Sigmoid colon (tissue), 7 donors: ENCODE data around the gene BANF2. TPM values are rescaled to one million over a fixed set of nuclear protein-coding genes. Genes with fewer than 3 reads are reported as not detected.
"Not testable (repeated sequence)": the region's sequence is repeated elsewhere in the genome, so short reads cannot be mapped to it uniquely, and the experiment has no call there.

Source experiments
- DNase-seq: peaks from one replicate; pipeline ENCODE4 v3.0.0-alpha.2; 2019
- H3K27ac ChIP-seq, 4 donors: fragments of 200-600 bp; sonication (generic); one replicate each; pipeline ENCODE4 v1.5.1; 2016 to 2019; ENCODE audit warnings: mild to moderate bottlenecking in 1 of 4
- H3K27me3 ChIP-seq, 3 donors: fragments of 200-600 bp; sonication (generic); one replicate each; pipeline ENCODE4 v1.5.1; 2019; ENCODE audit warnings: mild to moderate bottlenecking in 1 of 3
- H3K36me3 ChIP-seq, 4 donors: fragments of 200-600 bp; sonication (generic); one replicate each; pipeline ENCODE4 v1.5.1; 2016 to 2019
- H3K4me1 ChIP-seq, 4 donors: fragments of 200-600 bp; sonication (generic); one replicate each; pipeline ENCODE4 v1.5.1; 2017 to 2019
- H3K4me3 ChIP-seq, 4 donors: fragments of 200-600 bp; sonication (generic); one replicate each; pipeline ENCODE4 v1.5.1; 2017 to 2019; ENCODE audit warnings: mild to moderate bottlenecking in 2 of 4, moderate library complexity in 1 of 4
- H3K9me3 ChIP-seq, 4 donors: fragments of 200-600 bp in 3 of 4; sonication (generic) in 3 of 4; one replicate each; pipeline versions ENCODE4 v1.5.1 to v1.6.1; 2013 to 2019
- EP300 ChIP-seq, 4 donors: sonication (generic); formaldehyde crosslinking; IDR thresholded peaks; one replicate each; pipeline ENCODE4 v1.6.1; 2017; ENCODE audit warnings: antibody characterized with exemption in 4 of 4
- POLR2A ChIP-seq, 2 donors: fragments of 450-650 bp; IDR thresholded peaks; one replicate each; pipeline ENCODE4 v1.6.1; 2016; ENCODE audit warnings: antibody characterized with exemption in 2 of 2, mild to moderate bottlenecking in 2 of 2, moderate library complexity in 2 of 2
- POLR2AphosphoS5 ChIP-seq, 4 donors: sonication (generic); formaldehyde crosslinking; IDR thresholded peaks; one replicate each; pipeline ENCODE4 v1.6.1; 2017; ENCODE audit warnings: antibody characterized with exemption in 4 of 4
- WGBS, 2 donors: extraction: QIAGEN DNeasy Blood & Tissue Kit; methylation state at CpG; one replicate each; pipeline ENCODE4 v1.1.7; 2013; 5-methylcytosine and 5-hydroxymethylcytosine counted together
- intact Hi-C: fragments of 100-400 bp; cut with DNase I; formaldehyde crosslinking; loops from one replicate; pipeline ENCODE4 v1.15.1; 2023
- polyA plus RNA-seq, 3 donors: library from polyadenylated mRNA; stranded (reverse); fragments of 200-250 nt; gene quantifications; one replicate each; pipeline ENCODE4 v1.2.3, GENCODE V29; 2013
- total RNA-seq, 4 donors: library from RNA; depleted of rRNA; stranded (reverse); fragments of >200 nt; gene quantifications; one replicate each; pipeline ENCODE4 v1.1.0, GENCODE V29; 2016
- TF ChIP-seq, protein P1 (sequence below), 4 experiments: fragments of 450-650 bp in 3 of 4; fragments of 200-600 bp in 1 of 4; IDR thresholded peaks; one replicate each; pipeline ENCODE4 v1.5.1; 2016 to 2019; ENCODE audit warnings: antibody characterized with exemption in 4 of 4, mild to moderate bottlenecking in 3 of 4, moderate library complexity in 2 of 4
- donor health status: healthy with polysubstance abuse.
- donor health status: Bipolar disorder and iron deficiency.
- donor health status: healthy.

The BANF2 gene
- total and polyA plus RNA-seq, 7 donors = not detected

DNA sequence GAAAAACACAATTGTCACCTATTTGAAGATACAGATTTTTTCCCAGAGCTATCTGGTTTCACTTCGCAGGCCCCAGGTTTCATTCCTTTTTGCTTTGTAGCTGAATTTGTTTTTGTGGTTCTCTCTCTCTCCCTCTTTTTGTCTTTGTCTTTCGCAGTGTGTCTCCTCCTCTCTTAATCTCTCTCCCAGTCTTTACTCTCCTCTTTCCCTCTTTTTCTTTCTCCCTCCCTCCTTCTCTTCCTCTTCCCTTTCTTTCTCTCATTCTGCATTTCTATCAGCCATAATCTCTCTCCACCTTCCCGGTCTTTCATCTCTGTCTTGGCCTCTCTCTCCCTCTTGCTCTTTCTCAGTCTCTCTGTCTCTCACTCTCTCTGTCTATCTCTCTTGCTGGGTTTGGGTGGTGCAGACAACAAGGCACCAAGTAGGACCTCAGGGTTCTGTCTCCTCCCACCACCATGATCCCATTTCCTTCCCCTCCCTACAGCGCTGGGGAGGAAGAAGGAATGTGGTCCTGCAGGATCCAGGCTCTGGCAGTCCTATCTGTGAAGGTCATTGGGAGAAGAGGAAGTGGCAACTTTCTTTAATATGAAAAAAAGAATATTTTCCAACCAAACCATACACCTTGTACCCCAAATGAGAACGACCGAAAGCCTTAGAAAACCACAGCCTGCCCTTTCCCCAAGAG is 63.2 kb downstream of the BANF2 start:
- Histone ChIP-seq H3K27me3 (no peaks in the 10 kb centered on the region), H3K27ac (no peak overlapping the region), H3K36me3 (no peaks in the 10 kb centered on the region), H3K9me3 (peaks cover 0 to 13% (median 6%) of the 10 kb centered on the region in 4 donors), H3K4me3 (no peak overlapping the region), H3K4me1 (no peaks in the 10 kb centered on the region)
- 74 to 87% methylated on average over 6 of the region's 6 CpGs for WGBS, 2 donors
- no peak for TF ChIP-seq POLR2A (IDR thresholded peaks at IDR 0.05)
- intact Hi-C loops = no loop called here
- DNase-seq = no peak

DNA sequence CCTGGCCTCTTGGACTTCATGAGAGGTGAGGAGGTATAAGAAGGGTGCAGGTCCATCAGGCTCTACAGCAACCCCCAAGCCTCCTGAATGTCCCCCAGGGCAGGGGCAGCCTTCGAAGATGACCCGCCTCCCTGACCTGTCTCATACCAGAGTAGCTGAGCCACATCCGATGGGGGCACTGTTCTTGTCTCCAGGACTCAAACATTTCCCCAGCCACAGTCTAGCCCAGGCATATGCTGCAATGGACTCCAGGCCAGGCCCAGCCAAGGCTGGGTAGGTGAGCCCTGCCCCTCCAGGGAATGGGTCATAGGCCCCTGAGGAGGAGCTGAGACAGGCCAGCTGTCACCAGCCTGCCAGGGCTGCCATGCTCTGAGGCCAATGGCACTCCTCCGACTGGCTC is 65.3 kb downstream of the BANF2 start:
- no peak for DNase-seq
- Histone ChIP-seq H3K27ac (no peak overlapping the region), H3K36me3 (no peaks in the 10 kb centered on the region), H3K4me3 (no peak overlapping the region), H3K9me3 (no peaks in the 10 kb centered on the region), H3K27me3 (no peaks in the 10 kb centered on the region), H3K4me1 (no peaks in the 10 kb centered on the region)
- 78 to 97% methylated on average over 4 of the region's 4 CpGs for WGBS, 2 donors
- TF ChIP-seq, protein P1, sequence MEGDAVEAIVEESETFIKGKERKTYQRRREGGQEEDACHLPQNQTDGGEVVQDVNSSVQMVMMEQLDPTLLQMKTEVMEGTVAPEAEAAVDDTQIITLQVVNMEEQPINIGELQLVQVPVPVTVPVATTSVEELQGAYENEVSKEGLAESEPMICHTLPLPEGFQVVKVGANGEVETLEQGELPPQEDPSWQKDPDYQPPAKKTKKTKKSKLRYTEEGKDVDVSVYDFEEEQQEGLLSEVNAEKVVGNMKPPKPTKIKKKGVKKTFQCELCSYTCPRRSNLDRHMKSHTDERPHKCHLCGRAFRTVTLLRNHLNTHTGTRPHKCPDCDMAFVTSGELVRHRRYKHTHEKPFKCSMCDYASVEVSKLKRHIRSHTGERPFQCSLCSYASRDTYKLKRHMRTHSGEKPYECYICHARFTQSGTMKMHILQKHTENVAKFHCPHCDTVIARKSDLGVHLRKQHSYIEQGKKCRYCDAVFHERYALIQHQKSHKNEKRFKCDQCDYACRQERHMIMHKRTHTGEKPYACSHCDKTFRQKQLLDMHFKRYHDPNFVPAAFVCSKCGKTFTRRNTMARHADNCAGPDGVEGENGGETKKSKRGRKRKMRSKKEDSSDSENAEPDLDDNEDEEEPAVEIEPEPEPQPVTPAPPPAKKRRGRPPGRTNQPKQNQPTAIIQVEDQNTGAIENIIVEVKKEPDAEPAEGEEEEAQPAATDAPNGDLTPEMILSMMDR (IDR thresholded peaks at IDR 0.05) = no peak
- TF ChIP-seq EP300 (IDR thresholded peaks at IDR 0.05) = no peak
- no peak for TF ChIP-seq POLR2A (IDR thresholded peaks at IDR 0.05)
- no peak for TF ChIP-seq POLR2AphosphoS5 (IDR thresholded peaks at IDR 0.05)
- intact Hi-C loops = no loop called here

DNA sequence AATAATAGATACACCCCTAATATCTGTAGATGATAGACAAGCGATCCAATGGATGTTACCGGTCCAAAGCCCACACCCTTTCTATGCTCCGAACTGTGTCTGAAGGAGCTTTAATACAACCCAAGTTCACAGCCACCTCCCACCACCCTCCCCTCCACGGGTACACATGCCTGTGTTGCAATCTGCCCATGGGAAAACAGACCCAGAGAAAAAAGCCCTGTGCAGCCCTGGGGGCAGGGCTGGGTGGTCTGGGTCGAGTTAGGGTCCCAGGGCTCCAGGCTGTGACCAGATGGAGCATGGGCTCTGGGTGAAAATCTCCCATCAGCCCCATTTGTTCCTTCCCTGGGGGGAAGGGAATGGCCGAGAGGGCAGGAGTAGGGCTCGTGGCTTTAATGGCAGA is 65.8 kb downstream of the BANF2 start:
- H3K27me3 ChIP-seq = no peaks in the 10 kb centered on the region
- H3K9me3 ChIP-seq = no peaks in the 10 kb centered on the region
- H3K4me1 ChIP-seq = no peaks in the 10 kb centered on the region
- H3K36me3 ChIP-seq = no peaks in the 10 kb centered on the region
- H3K27ac ChIP-seq = no peak overlapping the region
- 79 to 85% methylated on average over 7 of the region's 7 CpGs for WGBS, 2 donors
- DNase-seq = no peak
- TF ChIP-seq POLR2A (IDR thresholded peaks at IDR 0.05) (no peak), EP300 (IDR thresholded peaks at IDR 0.05) (no peak), POLR2AphosphoS5 (IDR thresholded peaks at IDR 0.05) (no peak)
- TF ChIP-seq, protein P1 (IDR thresholded peaks at IDR 0.05) = no peak
- H3K4me3 ChIP-seq = no peak overlapping the region
- intact Hi-C loops = no loop called here

DNA sequence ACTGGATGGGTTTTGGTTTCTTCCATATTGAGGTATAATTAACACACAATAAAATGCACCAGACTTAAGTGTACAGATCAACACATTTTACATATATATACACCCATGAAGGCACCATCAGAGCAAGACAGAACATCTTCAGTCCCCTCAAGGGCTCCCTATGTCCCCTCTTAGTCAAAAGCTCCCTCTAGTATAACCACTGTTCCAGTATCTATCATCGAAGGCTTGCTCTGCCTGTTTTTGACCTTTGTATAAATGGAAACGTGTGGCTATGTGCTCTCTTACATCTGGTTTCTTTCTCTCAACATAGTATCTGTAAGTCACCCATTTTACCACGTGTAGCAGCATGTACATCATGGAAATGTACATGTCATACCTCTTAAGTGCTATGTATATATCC is 66.5 kb downstream of the BANF2 start:
- Histone ChIP-seq H3K36me3 (no peaks in the 10 kb centered on the region), H3K9me3 (no peaks in the 10 kb centered on the region), H3K4me3 (no peak overlapping the region), H3K4me1 (no peaks in the 10 kb centered on the region), H3K27ac (no peak overlapping the region), H3K27me3 (no peaks in the 10 kb centered on the region)
- no peak for DNase-seq
- no peak for TF ChIP-seq POLR2AphosphoS5 (IDR thresholded peaks at IDR 0.05)
- WGBS, 2 donors = 83 to 85% methylated on average over 3 of the region's 3 CpGs
- intact Hi-C loops = no loop called here

DNA sequence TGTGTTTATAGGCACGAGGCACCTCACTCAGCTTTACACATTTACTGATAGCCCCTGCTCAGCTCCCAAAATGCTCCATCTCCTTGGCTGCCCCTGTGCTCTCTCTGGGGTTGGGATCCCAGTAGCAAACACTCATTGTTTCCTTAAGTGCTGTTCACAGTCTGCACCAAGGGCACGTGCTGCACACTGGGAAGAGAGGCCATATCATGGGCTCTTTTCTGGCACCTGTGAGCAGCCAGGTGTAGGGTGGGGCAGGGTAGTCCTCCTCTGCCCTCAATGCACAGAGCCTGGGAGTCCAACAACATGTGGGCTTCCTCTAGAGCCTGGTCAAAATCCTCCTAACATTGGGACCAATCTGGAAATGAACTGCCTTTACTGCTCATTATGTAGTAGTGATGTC is 67.9 kb downstream of the BANF2 start:
- no peak for DNase-seq
- no peaks in the 10 kb centered on the region for H3K36me3 ChIP-seq
- no peaks in the 10 kb centered on the region for H3K9me3 ChIP-seq
- H3K4me3 ChIP-seq = no peak overlapping the region
- H3K27ac ChIP-seq = no peak overlapping the region
- H3K27me3 ChIP-seq = no peaks in the 10 kb centered on the region
- no peak for TF ChIP-seq POLR2A (IDR thresholded peaks at IDR 0.05)
- TF ChIP-seq, protein P1 (IDR thresholded peaks at IDR 0.05) = no peak
- no peak for TF ChIP-seq POLR2AphosphoS5 (IDR thresholded peaks at IDR 0.05)
- no peak for TF ChIP-seq EP300 (IDR thresholded peaks at IDR 0.05)
- no peaks in the 10 kb centered on the region for H3K4me1 ChIP-seq
- WGBS, 2 donors = 51 to 77% methylated on average over 2 of the region's 2 CpGs
- intact Hi-C loops = no loop called here

DNA sequence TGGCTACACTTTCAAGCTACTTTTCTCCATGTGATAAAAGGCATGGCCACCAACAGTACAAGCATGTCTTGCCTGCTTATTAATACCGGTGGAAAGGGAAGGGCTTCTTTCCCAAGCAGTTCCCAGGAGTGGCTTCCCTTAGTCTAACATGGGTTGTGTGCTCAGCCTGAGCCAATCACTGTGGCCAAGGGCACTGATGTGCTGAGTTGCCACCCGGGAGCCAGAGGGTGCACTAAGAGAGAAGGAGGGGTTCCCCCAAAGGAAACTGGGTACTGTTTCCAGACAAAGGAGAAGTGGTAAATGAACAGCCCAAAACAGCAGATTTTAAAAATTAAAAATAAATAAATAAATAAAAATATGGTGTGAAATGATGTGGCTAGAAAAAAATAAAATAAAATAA is 68.5 kb downstream of the BANF2 start:
- WGBS, 2 donors = 63 to 75% methylated on average over 2 of the region's 2 CpGs
- intact Hi-C loops = no loop called here

DNA sequence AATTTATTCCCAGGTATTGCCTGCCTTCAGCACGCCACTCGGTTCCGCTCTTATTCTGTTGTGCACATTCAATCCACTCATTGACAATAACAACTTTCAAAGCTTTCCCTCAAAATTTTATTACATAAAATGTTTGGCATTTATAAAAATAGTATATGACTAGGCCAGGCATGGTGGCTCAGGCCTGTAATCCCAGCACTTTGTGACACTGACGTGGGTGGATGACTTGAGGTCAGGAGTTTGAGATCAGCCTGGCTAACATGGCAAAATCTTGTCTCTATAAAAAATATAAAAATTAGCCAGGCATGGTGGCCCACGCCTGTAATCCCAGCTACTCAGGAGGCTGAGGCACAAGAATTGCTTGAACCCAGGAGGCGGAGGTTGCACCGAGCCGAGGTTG is 70.0 kb downstream of the BANF2 start:
- DNase-seq, intact Hi-C loops, H3K36me3 ChIP-seq, H3K9me3 ChIP-seq, H3K27me3 ChIP-seq, H3K27ac ChIP-seq, H3K4me3 ChIP-seq, H3K4me1 ChIP-seq: not testable (repeated sequence)
- 90 to 97% methylated on average over 8 of the region's 8 CpGs for WGBS, 2 donors

More for the DNA sequence above, 68.5 kb downstream of the BANF2 start:
- H3K9me3 ChIP-seq = no peaks in the 10 kb centered on the region
- no peak overlapping the region for H3K27ac ChIP-seq
- H3K27me3 ChIP-seq = no peaks in the 10 kb centered on the region
- DNase-seq = no peak
- no peaks in the 10 kb centered on the region for H3K4me1 ChIP-seq
- TF ChIP-seq POLR2A (IDR thresholded peaks at IDR 0.05) (no peak), POLR2AphosphoS5 (IDR thresholded peaks at IDR 0.05) (no peak), EP300 (IDR thresholded peaks at IDR 0.05) (no peak)
- TF ChIP-seq, protein P1 (IDR thresholded peaks at IDR 0.05) = no peak
- H3K36me3 ChIP-seq = no peaks in the 10 kb centered on the region
- H3K4me3 ChIP-seq = no peak overlapping the region
